ENCODE data around the gene XRCC1. TPM values are rescaled to one million over a fixed set of nuclear protein-coding genes. Genes with fewer than 3 reads are reported as not detected.

The XRCC1 gene
- total RNA-seq, 1 experiment from 2014 or later: 37.4 TPM

GRCh38 chr19:43560687-43561086 is 14.6 kb downstream of the XRCC1 start:
- RAD21 ChIA-PET (ENCODE audit: low non-redundant PET in 1 of 2, low total read pairs in 2 of 2, uncharacterized antibody in 2 of 2, unreplicated experiment in 2 of 2): no interaction called here

More at GRCh38 chr19:43560687-43561086, 14.6 kb downstream of the XRCC1 start:
- no peak for DNase-seq (ENCODE audit: low read depth, low spot score)
- Histone ChIP-seq H4K20me1 (ENCODE audit: insufficient read depth) (no peaks in the 10 kb centered on the region), H3K9ac (ENCODE audit: low read length) (no peak overlapping the region), H3K4me1 (ENCODE audit: control insufficient read depth in 1 of 2, insufficient read depth in 2 of 2, low read length in 2 of 2) (peaks cover 0 to 24% of the 10 kb centered on the region in 2 experiments; a peak in 2 of 4 replicates), H3K36me3 (ENCODE audit: control insufficient read depth in 1 of 2, insufficient read depth in 2 of 2, low read length in 2 of 2) (no peaks in the 10 kb centered on the region; a peak in 2 of 4 replicates), H3K27me3 (ENCODE audit: insufficient read depth, low read length) (no peaks in the 10 kb centered on the region), H3K79me2 (ENCODE audit: insufficient read depth, low read length) (no peaks in the 10 kb centered on the region), H3K4me2 (ENCODE audit: low read length) (no peak overlapping the region), H3K9me2 (ENCODE audit: insufficient read depth) (no peaks in the 10 kb centered on the region), H3K9me3 (ENCODE audit: control insufficient read depth in 1 of 2, insufficient read depth in 1 of 2, low read depth in 1 of 2, low read length in 2 of 2) (no peaks in the 10 kb centered on the region), H3K27ac (ENCODE audit: low read depth, low read length) (no peak overlapping the region), H3K4me3 (replicated peaks in 1 of 2; ENCODE audit: low read depth in 1 of 2, low read length in 2 of 2) (no peak overlapping the region), H2AFZ (ENCODE audit: low read depth, low read length, poor library complexity, severe bottlenecking) (no peak overlapping the region)
- BruUV-seq (replicated peaks): no TSS peak
- TF ChIP-seq SP1 (IDR thresholded peaks at IDR 0.05; ENCODE audit: low read depth) (no peak), CTCF (IDR thresholded peaks at IDR 0.05 in 2 of 3, conservative IDR thresholded peaks at IDR 0.05 in 1 of 3; ENCODE audit: borderline replicate concordance in 1 of 3, insufficient read depth in 1 of 3, low read depth in 2 of 3, low read length in 2 of 3) (peak in 2 of 3 experiments; percentile 18 to 33; a peak in 2 of 6 replicates), RAD21 (IDR thresholded peaks at IDR 0.05; ENCODE audit: low read depth) (peak; percentile 24; the same call in 1 of the 2 replicates)
- ChIA-PET CTCF (no interaction called here), POLR2A (no interaction called here)
- intact Hi-C loops (cut with micrococcal nuclease): no loop called here
- peak; percentile 83 for ATAC-seq

All from HCT116 (cell line).